ENCODE measurements around the gene MPHOSPH6. TPM values are rescaled to one million over a fixed set of nuclear protein-coding genes. Genes with fewer than 3 reads are reported as not detected.

MPHOSPH6 gene, protein sequence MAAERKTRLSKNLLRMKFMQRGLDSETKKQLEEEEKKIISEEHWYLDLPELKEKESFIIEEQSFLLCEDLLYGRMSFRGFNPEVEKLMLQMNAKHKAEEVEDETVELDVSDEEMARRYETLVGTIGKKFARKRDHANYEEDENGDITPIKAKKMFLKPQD
- total RNA-seq = 23.5 and 47.5 TPM in 2 replicates

DNA sequence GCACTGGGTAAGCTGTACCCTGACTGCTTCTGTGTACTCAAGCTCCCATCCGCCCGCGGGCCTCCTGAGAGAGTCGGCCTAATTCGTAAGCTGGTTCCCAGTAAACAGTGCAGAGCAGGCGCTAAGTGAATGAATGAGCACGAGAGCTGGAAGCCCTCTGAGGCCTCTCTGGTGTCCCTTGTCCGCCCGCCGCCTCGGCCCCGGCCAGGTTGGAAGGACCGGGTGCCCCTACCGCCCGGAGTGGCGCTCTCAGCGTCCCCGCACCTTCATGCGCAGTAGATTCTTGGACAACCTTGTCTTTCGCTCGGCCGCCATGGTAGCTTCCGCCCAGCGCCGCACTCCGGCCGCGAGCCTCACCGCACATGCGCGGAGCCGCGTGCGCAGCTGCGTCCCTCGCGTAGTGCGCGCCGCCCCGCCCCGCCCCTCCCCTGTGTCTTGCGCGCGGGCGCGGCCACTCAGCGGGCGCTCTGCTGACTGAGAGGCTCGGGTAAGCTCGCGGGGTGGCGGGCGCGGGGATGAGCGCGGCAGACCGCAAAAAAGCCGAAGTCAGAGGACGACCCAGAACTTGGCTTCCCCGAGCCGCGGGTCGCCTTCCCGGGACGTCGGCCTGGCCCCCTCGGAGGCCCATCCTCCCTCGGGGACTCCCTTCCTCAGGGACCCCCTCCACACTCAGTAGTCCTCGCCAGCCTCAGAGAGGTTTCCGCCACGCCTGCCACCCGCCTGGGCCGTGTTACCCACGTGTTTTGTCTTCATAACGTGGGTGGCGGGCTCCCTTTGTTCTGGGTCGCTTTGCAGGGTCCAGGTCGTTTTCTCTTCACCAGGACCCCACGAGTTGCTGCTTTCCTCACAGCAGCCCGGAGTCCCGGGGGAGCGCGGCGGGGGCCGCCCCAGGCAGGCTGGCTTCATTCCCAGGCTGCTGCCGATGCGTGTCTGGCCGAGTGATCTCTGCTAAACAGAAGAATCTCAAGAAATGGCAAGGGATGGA, at the start of gene MPHOSPH6:
Gene MPHOSPH6 (minus strand): TSS at position 364 of the 985 bp plus-strand sequence. CDS start 49 bp downstream, at position 315.

Small RNA genes lying within 50 kb of the gene (small RNA-seq; reads per million reads assigned to genes)
- not detected for gene RN7SKP190

Other genes starting within 250 kb of the MPHOSPH6 start
- 2.6 and 6.2 TPM in 2 replicates for gene SDR42E1, start 158.8 kb downstream of the MPHOSPH6 start, total RNA-seq
- 38.5 and 53.2 TPM in 2 replicates for gene HSD17B2, start 135.0 kb downstream of the MPHOSPH6 start, total RNA-seq

Measured in vein endothelial cell (primary cell).